GM15510 (cell line): ENCODE data around the gene IP6K1.

Experiments used
- POLR2A ChIP-seq: IDR thresholded peaks from 3 replicates; pipeline ENCODE4 v1.6.1; 2011; ENCODE audit warnings: borderline replicate concordance; ENCODE audit not compliant: insufficient read length; ENCODE audit errors: extremely low read depth

Gene IP6K1

GRCh38 chr3:49700014-49700413, 86.3 kb downstream of the IP6K1 start:
- no peak for TF ChIP-seq POLR2A

DNA sequence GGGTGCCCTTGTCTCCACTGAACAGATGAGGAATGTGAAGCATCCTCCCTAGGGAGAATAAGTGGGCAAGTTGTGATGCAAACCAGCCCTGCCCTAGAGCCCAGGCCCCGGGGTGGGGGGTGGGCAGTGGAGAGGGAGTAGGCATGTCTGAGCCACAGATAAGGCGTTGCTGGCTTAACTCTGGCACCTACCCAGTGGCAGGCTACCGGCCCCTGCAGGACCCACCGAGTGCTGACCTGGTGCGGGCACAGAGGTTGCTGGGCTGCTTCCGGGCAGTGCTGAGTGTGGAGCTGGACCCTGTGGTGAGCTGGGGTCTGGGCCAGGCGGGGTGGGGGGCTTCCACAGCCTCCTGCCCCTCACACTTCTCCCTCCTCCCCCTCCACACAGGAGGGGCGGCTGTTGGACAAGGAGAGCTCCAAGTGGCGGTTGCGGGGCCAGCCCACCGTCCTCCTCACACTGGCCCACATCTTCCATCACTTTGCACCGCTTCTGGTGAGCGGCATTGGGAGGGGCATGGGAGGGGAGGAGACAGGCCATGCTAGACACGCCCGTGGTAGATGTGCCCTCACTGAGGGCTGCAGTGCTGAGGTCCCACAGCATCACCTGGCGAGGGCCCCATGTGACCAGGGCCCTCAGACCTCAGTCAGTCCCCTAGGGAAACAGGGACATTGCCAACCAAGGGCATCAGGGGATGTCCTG, 86.9 kb downstream of the IP6K1 start:
- TF ChIP-seq POLR2A, result no peak

DNA sequence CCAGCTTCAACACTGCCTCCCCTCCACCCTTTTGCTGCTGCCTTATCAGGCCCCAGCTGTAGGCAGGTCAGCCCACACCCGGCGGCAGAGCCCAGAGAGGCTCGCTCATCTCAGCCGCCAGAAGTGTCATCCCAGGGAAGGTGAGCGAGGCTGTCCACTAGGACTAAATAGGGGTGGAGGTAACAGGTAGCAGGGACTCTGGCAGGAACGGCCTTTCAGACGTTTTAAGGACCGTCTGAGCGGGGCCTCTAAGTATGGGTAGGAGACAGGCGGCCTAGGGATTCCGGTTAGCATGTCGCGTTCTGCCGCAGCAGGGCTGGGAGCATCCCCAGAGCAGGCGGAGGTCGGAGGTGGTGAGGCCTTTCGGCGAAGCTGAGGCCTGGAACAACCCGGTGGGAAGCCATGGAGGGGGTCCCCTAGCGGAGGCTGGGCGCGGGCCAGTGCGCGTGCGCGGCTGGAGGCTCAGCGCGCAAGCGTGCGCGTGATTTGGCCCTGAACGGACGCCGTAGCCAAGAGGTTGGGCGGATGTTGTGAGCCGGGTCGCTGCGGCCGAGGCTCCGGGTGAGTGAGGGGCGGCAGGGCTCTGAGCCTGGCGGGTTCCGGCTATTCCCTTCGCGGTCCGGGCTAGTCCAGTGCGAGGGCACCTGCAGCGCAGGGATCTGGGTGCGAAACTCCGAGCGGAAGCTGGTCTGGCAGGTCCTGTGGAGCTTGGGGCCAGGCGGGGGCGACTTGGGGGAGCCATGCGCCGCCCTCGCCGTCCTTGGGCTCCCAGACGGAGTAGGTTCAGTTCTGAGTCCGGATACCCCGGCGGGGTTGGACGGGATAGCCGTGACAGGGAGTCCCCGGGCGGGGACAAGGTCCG, 97.1 kb downstream of the IP6K1 start, which contains the start of the genes MST1 and RNF123:
Gene MST1 (minus strand): TSS at position 429 of the 862 bp plus-strand sequence. CDS start 783 bp downstream, outside the sequence.
Gene RNF123 (plus strand): TSS at position 512 of the 862 bp plus-strand sequence. CDS start 1,609 bp downstream, outside the sequence.
- TF ChIP-seq POLR2A, result peak; percentile 83

DNA sequence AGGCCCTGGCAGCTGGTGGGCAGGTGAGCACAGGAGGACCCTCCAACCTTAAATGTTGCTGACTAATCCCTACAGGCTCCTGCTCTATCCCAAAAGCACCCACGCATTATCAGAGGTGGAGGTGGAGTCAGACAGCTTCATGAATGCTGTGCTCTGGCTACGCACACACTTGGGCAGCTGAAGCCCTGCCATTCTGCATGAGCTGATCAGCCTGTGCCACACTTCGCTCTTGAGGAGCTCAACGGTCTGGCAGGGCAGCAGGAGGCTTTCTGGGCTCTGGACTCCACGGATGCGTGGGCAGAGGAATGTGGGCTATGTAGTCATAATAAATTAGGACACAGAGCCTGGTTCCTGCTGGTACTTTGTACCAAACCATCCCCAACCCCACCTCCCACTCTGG, 103.2 kb downstream of the IP6K1 start:
- no peak for TF ChIP-seq POLR2A

DNA sequence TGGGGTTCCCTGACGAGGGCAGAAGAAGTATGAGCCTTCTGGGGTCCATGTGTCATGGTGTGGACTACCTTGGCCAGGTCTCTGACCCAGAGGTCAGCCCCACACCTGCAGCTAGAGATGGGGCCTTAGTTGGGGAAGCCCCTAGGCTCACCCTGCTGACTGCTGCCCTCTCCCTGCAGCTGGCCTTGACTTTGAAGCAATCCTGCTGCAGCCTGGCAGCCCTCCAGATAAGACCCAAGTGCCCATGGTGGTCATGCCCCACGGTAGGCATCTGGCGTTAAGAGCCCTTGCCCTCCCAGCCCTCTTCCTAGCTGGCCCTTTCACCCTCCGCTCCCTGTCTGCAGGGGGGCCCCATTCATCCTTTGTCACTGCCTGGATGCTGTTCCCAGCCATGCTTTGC, 104.8 kb downstream of the IP6K1 start:
- TF ChIP-seq POLR2A, result no peak

GRCh38 chr3:49681232-49681522, 105.2 kb downstream of the IP6K1 start:
- no peak for TF ChIP-seq POLR2A

DNA sequence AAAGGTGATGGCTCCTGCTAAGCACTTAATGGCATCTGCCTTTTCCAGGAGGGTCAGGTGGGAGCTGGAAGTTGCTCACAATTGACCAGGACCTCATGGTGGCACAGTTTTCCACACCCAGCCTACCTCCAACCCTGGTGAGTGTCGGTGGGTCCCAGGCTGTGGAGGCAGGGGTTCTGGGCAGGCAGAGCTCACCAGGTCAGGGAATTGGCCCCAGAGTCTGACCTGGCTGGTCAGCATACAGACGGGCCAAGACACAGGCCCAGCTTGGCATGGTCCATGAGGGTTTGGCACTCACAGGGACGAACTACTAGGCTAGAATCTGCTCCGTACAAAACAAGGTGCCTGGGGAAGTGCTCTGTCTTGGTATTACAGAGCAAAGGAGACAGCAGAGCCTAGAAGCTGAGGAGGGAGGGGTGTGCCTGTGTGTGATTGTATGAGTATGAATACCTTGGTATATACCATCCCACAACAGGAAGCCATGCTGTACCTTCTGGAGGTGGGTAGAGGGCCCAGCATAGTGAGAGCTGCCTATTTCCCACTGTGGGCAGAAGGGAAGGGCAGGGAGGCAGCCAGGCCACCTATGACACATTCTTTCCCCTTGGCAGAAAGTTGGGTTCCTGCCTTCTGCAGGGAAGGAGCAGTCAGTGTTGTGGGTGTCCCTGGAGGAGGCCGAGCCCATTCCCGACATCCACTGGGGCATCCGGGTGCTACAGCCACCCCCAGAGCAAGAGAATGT, 105.7 kb downstream of the IP6K1 start:
- no peak for TF ChIP-seq POLR2A

- TF ChIP-seq POLR2A, result no peak
Measured at GRCh38 chr3:49675912-49676311, 110.4 kb downstream of the IP6K1 start.

- TF ChIP-seq POLR2A, result no peak
Measured at GRCh38 chr3:49674497-49674983, 111.8 kb downstream of the IP6K1 start.
